Common myeloid progenitor, CD34-positive (primary cell): ENCODE results near the gene STATH.

Experiments
- CTCF ChIA-PET: fragments of 350-600 bp; sonication (Branson Sonifier 250); formaldehyde crosslinking; loops from one replicate; lab custom pipeline; 2021; ENCODE audit warnings: antibody characterized with exemption; lab: Charles Lee
- POLR2A ChIA-PET: fragments of 350-600 bp; sonication (Branson Sonifier 250); formaldehyde crosslinking; loops from one replicate; lab custom pipeline; 2021; ENCODE audit warnings: antibody characterized with exemption; lab: Charles Lee
- DNase-seq, 3 donors: peaks; one replicate each; pipeline versions ENCODE4 v3.0.0 to v3.0.0-alpha.2; 2013
- H3K27ac ChIP-seq, 2 experiments: 1 replicate in 1 of 2; 2 replicates in 1 of 2; pipeline ENCODE4 v1.7.0; 2013; ENCODE audit warnings: inconsistent platforms in 2 of 2, low read length in 2 of 2, mild to moderate bottlenecking in 2 of 2, low read depth in 1 of 2, moderate library complexity in 1 of 2; ENCODE audit not compliant: severe bottlenecking in 2 of 2, insufficient read depth in 1 of 2, poor library complexity in 1 of 2
- H3K27me3 ChIP-seq, 5 experiments: replicated peaks in 2 of 5; 1 replicate in 3 of 5; 2 replicates in 2 of 5; pipeline versions ENCODE4 v1.6.1 to v1.7.0; 2013; ENCODE audit warnings: low read length in 4 of 5, mild to moderate bottlenecking in 2 of 5, moderate library complexity in 2 of 5, inconsistent platforms in 1 of 5; ENCODE audit not compliant: insufficient read depth in 5 of 5, control insufficient read depth in 4 of 5
- H3K36me3 ChIP-seq, 4 experiments: 1 replicate in 2 of 4; 2 replicates in 2 of 4; pipeline versions ENCODE4 v1.6.1 to v1.7.0; 2013; ENCODE audit warnings: low read length in 3 of 4, control low read depth in 1 of 4, mild to moderate bottlenecking in 1 of 4; ENCODE audit not compliant: control insufficient read depth in 4 of 4, insufficient read depth in 4 of 4
- H3K4me1 ChIP-seq, 4 experiments: 1 replicate in 3 of 4; 2 replicates in 1 of 4; pipeline versions ENCODE4 v1.6.1 to v1.7.1; 2013; ENCODE audit warnings: low read length in 3 of 4, mild to moderate bottlenecking in 3 of 4, control low read depth in 1 of 4, inconsistent platforms in 1 of 4, moderate library complexity in 1 of 4; ENCODE audit not compliant: control insufficient read depth in 4 of 4, insufficient read depth in 4 of 4; ENCODE audit errors: control extremely low read depth in 1 of 4
- H3K4me3 ChIP-seq, 7 experiments: 1 replicate in 4 of 7; 2 replicates in 3 of 7; pipeline versions ENCODE4 v1.5.1 to v1.7.0; 2013; ENCODE audit warnings: mild to moderate bottlenecking in 7 of 7, low read length in 6 of 7, moderate library complexity in 6 of 7, inconsistent platforms in 2 of 7, low read depth in 2 of 7, control low read depth in 1 of 7; ENCODE audit not compliant: insufficient read depth in 4 of 7, control insufficient read depth in 1 of 7; ENCODE audit errors: extremely low read depth in 1 of 7
- H3K9me3 ChIP-seq, 5 experiments: 1 replicate in 4 of 5; 2 replicates in 1 of 5; pipeline versions ENCODE4 v1.6.1 to v1.7.1; 2013; ENCODE audit warnings: low read length in 4 of 5, mild to moderate bottlenecking in 2 of 5, inconsistent platforms in 1 of 5, low read depth in 1 of 5, moderate library complexity in 1 of 5; ENCODE audit not compliant: control insufficient read depth in 4 of 5, insufficient read depth in 2 of 5; ENCODE audit errors: control extremely low read depth in 1 of 5
- WGBS: methylation state at CpG from one replicate; pipeline ENCODE4 v1.1.5; 2013; ENCODE audit not compliant: insufficient coverage; 5-methylcytosine and 5-hydroxymethylcytosine counted together

STATH gene

DNA sequence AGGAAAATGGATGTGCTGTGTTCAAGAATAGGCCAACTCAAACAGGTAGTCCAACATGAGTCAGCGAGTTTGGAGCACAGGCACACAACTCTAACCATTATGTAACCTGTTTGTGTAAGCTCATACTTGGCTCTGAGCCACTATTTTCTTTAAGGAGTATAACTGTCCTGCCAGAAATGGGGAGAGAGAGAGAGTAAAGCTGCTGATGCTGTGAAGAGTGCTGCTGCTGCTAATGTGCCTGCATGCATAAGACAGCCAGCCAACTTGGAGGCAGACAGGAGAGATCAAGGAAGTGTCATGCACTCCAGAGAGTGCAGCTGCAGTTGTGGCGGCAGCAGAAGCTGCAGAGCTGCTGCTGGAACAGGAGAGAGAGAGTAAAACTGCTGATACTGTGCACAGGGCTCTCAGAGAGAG lies 11.7 kb upstream of the STATH start:
- ChIA-PET POLR2A (no interaction called here), CTCF (no interaction called here)
- Histone ChIP-seq H3K36me3 (no peaks in the 10 kb centered on the region), H3K27ac (no peak overlapping the region), H3K4me1 (no peaks in the 10 kb centered on the region), H3K4me3 (no peak overlapping the region), H3K27me3 (no peaks in the 10 kb centered on the region), H3K9me3 (no peaks in the 10 kb centered on the region)
- no peak for DNase-seq
- 40% methylated on average over 2 of the region's 2 CpGs for WGBS

DNA sequence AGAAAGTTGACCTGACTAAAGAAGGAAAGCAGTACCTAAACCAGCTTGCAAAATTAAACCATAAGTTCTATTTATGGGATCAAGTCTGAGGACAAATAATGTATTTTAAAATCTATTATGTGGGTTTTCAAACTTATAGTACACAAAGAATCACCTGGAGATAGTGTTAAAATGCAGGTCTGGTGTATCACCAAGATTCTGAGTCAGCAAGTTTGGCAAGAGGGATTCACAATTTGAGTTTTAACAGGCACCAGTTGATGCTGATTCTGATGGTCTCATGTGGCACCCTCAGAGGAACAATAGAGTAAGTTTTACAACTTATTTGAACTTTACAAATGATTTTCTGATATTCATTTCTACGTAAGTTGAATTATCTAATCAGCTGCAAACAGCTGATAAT lies 9.1 kb upstream of the STATH start:
- no peak overlapping the region for H3K4me3 ChIP-seq
- no CpG with 5 or more reads among the region's 1 CpG for WGBS

DNA sequence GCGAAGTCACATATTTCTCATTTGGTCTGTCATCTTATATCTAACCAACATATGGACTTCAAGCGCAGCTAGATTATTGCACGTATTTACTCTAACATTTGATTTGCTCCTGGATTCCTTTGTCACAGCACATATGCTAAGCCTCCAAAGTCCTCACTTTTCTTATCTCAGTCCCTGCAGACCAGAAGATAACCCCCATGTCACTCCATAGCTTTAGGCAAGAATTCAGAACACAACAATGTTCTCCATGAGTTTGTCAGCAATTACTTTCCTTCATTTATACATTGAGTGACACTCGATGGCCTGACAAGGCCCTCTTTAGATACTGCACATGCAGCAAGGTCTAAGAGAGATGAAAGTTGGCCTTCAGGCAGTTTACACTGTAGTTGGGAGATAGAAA lies 4.8 kb upstream of the STATH start:
- 97% methylated on average over 3 of the region's 4 CpGs for WGBS
- no peaks in the 10 kb centered on the region for H3K27me3 ChIP-seq
- H3K4me3 ChIP-seq: no peak overlapping the region
- H3K9me3 ChIP-seq: no peaks in the 10 kb centered on the region
- H3K4me1 ChIP-seq: no peaks in the 10 kb centered on the region
- H3K27ac ChIP-seq: no peak overlapping the region
- ChIA-PET POLR2A (no interaction called here), CTCF (no interaction called here)
- H3K36me3 ChIP-seq: no peaks in the 10 kb centered on the region
- DNase-seq: no peak

More for the DNA sequence above, 9.1 kb upstream of the STATH start:
- Histone ChIP-seq H3K4me1 (no peaks in the 10 kb centered on the region), H3K27ac (no peak overlapping the region), H3K27me3 (no peaks in the 10 kb centered on the region), H3K36me3 (no peaks in the 10 kb centered on the region), H3K9me3 (no peaks in the 10 kb centered on the region)
- DNase-seq: no peak
- CTCF ChIA-PET: no interaction called here
- POLR2A ChIA-PET: no interaction called here

DNA sequence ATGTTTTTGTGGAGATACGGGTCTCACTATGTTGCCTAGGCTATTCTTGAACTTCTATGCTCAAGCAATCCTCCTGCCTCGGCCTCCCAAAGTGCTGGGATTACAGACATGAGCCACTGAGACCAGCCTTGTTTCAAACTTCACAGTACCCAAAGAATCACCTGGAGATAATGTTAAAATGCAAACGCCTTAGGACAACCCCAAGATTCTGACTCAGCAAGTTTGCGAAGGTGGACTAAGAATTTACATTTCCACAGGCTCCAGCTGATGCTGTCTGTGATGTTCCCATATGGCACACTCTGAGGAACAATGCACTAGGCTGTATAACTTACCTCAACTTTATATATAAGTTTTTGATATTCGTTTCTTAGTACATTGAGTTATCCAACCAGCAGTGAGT lies 984 bp upstream of the STATH start:
- Histone ChIP-seq H3K27me3 (no peaks in the 10 kb centered on the region), H3K27ac (no peak overlapping the region), H3K9me3 (no peaks in the 10 kb centered on the region), H3K36me3 (no peaks in the 10 kb centered on the region), H3K4me1 (no peaks in the 10 kb centered on the region), H3K4me3 (no peak overlapping the region)
- DNase-seq: no peak
- ChIA-PET POLR2A (no interaction called here), CTCF (no interaction called here)
- 100% methylated on average over 1 of the region's 5 CpGs for WGBS

DNA sequence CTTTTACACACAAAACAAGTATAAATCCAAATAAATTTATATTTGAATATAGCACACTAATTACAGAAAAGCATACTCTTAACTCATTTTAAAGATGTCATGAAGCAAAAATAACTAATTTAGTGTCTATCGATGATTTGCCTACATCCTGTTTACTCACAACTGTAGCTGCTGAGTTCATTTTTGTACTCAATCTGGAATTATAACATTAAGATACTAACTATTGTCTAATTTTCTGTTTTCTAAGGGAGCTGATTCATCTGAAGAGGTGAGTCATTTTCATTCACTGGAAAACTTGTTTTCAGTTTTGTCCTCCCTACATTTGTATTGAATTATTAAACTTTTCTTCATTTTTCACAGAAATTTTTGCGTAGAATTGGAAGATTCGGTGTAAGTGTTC lies 3.7 kb downstream of the STATH start:
- no peaks in the 10 kb centered on the region for H3K4me1 ChIP-seq
- no peaks in the 10 kb centered on the region for H3K36me3 ChIP-seq
- WGBS: no CpG with 5 or more reads among the region's 3 CpGs
- ChIA-PET CTCF (no interaction called here), POLR2A (no interaction called here)
- H3K27ac ChIP-seq: no peak overlapping the region
- no peaks in the 10 kb centered on the region for H3K27me3 ChIP-seq
- DNase-seq: no peak
- H3K9me3 ChIP-seq: no peaks in the 10 kb centered on the region
- H3K4me3 ChIP-seq: no peak overlapping the region

DNA sequence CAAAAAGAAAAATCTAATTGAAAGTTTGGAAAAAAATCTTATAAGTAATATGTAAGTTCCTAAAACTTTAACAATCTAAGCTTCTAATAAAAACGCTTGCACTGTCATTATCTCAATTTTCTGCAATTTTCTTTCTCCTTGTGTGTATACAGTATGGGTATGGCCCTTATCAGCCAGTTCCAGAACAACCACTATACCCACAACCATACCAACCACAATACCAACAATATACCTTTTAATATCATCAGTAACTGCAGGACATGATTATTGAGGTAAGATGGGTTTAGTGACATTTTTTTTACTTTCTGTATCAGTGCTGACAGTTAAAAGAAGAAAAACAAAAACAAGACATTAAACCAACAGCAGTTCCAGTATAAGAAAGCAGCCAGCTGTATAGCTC lies 4.9 kb downstream of the STATH start:
- no CpG with 5 or more reads among the region's 1 CpG for WGBS
- CTCF ChIA-PET: no interaction called here
- Histone ChIP-seq H3K4me3 (no peak overlapping the region), H3K9me3 (no peaks in the 10 kb centered on the region), H3K4me1 (no peaks in the 10 kb centered on the region), H3K27ac (no peak overlapping the region), H3K36me3 (no peaks in the 10 kb centered on the region), H3K27me3 (no peaks in the 10 kb centered on the region)
- peak; percentile 9 to 57 (median 33) for DNase-seq
- POLR2A ChIA-PET: no interaction called here

DNA sequence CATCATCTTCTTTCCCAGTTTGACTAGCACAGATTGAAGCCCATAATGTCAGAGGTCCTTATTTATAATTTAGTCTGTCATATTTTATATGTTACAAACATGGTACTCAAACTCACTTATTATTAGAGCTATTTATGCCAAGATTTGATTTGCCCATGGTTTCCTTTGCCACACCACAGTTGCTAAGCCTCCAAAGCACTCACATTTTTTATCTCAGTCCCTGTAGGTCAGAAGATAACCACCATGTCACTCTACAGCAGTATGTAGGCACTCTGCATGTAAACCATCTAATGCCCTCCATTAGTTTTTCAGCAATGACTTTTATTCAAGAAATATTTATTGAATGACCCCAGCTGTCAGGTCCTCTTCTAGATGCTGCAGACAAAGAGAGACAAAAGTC lies 6.7 kb downstream of the STATH start:
- no peaks in the 10 kb centered on the region for H3K4me1 ChIP-seq
- H3K4me3 ChIP-seq: no peak overlapping the region
- no peak for DNase-seq
- no peaks in the 10 kb centered on the region for H3K27me3 ChIP-seq
- no peaks in the 10 kb centered on the region for H3K9me3 ChIP-seq
- H3K36me3 ChIP-seq: no peaks in the 10 kb centered on the region
- POLR2A ChIA-PET: no interaction called here
- H3K27ac ChIP-seq: no peak overlapping the region
- CTCF ChIA-PET: no interaction called here
